HepG2 (cell line): Measurements from ENCODE around the gene SLC50A1. TPM values are rescaled to one million over a fixed set of nuclear protein-coding genes. Genes with fewer than 3 reads are reported as not detected.
A peak's percentile ranks its signal among the peaks of the same experiment; 100 is the strongest.

Experiments used
- ATAC-seq: fragments of 200-7000 bp; cut with Tn5 transposase; 3 replicates; pipeline ENCODE4 v1.9.1; 2020; ENCODE audit warnings: mild to moderate bottlenecking, moderate library complexity
- BruUV-seq: library from RNA; stranded (reverse); fragments of 400-500 nt; replicated peaks from 2 replicates; lab custom pipeline; 2021; lab: Mats Ljungman, UMichigan
- CTCF ChIA-PET: fragments of 300-600 bp; formaldehyde crosslinking; extraction: SDS; loops from one replicate; lab custom pipeline; 2021; ENCODE audit warnings: low total read pairs, inconsistent platforms, low intra/inter-chr PET ratio; lab: Yijun Ruan, JAX
- POLR2A ChIA-PET: fragments of 350-600 bp; sonication (Branson Sonifier 250); formaldehyde crosslinking; loops from one replicate; lab custom pipeline; 2020; ENCODE audit warnings: antibody characterized with exemption, inconsistent platforms; lab: Yijun Ruan, JAX
- DNase-seq: peaks from one replicate; pipeline ENCODE4 v3.0.0-alpha.2; 2015; ENCODE audit warnings: low spot score
- FAIRE-seq: peaks from 3 replicates; lab custom pipeline; 2011; peaks lifted over from hg19 to GRCh38; lab: Jason Lieb, UNC
- H2AFZ ChIP-seq: one replicate; pipeline ENCODE4 v1.6.1; 2011; ENCODE audit warnings: low read length, inconsistent platforms
- H3K27ac ChIP-seq: fragments of 300-600 bp; 3 replicates; pipeline ENCODE4 v1.8.0; 2011; ENCODE audit warnings: mixed run types, mild to moderate bottlenecking, mixed read lengths, low read length, inconsistent platforms; ENCODE audit not compliant: insufficient read depth; ENCODE audit errors: extremely low read length
- H3K27me3 ChIP-seq, 2 experiments: fragments of 200-600 bp in 1 of 2; 2 replicates in 1 of 2; 3 replicates in 1 of 2; pipeline versions ENCODE4 v1.6.0 to v1.8.0; 2011; ENCODE audit warnings: low read length in 2 of 2, mild to moderate bottlenecking in 2 of 2, moderate library complexity in 2 of 2, inconsistent platforms in 1 of 2; ENCODE audit not compliant: insufficient read depth in 2 of 2, control insufficient read depth in 1 of 2
- H3K36me3 ChIP-seq, 2 experiments: fragments of 200-600 bp in 1 of 2; replicated peaks in 1 of 2; 2 replicates in 1 of 2; 3 replicates in 1 of 2; pipeline versions ENCODE4 v1.5.1 to v1.8.0; 2011; ENCODE audit warnings: low read length in 2 of 2, inconsistent platforms in 1 of 2; ENCODE audit not compliant: insufficient read depth in 2 of 2, control insufficient read depth in 1 of 2
- H3K4me1 ChIP-seq: 2 replicates; pipeline ENCODE4 v1.5.1; 2012; ENCODE audit warnings: low read length, inconsistent platforms; ENCODE audit not compliant: insufficient read depth
- H3K4me2 ChIP-seq: 2 replicates; pipeline ENCODE4 v1.6.0; 2011; ENCODE audit warnings: low read depth, low read length, inconsistent platforms
- H3K4me3 ChIP-seq, 3 experiments: fragments of 200-600 bp in 1 of 3; sonication (generic), shearing (Covaris generic) in 1 of 3; replicated peaks in 1 of 3; 2 replicates each; pipeline ENCODE4 v1.5.1; 2011 to 2016; ENCODE audit warnings: low read length in 3 of 3, inconsistent platforms in 2 of 3, low read depth in 2 of 3, mild to moderate bottlenecking in 2 of 3, control low read depth in 1 of 3, mixed read lengths in 1 of 3; ENCODE audit not compliant: insufficient read depth in 1 of 3
- H3K79me2 ChIP-seq: one replicate; pipeline ENCODE4 v1.6.1; 2011; ENCODE audit warnings: low read length, inconsistent platforms; ENCODE audit not compliant: insufficient read depth
- H3K9ac ChIP-seq: 2 replicates; pipeline ENCODE4 v1.6.0; 2011; ENCODE audit warnings: mild to moderate bottlenecking, low read depth, low read length, inconsistent platforms; ENCODE audit not compliant: insufficient read depth
- H3K9me3 ChIP-seq: 2 replicates; pipeline ENCODE4 v1.5.1; 2012; ENCODE audit warnings: mild to moderate bottlenecking, low read length
- H4K20me1 ChIP-seq: 2 replicates; pipeline ENCODE4 v1.6.0; 2011; ENCODE audit warnings: inconsistent platforms, mild to moderate bottlenecking, low read length, moderate library complexity; ENCODE audit not compliant: insufficient read depth
- PAWR ChIP-seq: sonication (generic); formaldehyde crosslinking; IDR thresholded peaks from 2 replicates; pipeline ENCODE4 v1.4.0; 2020; ENCODE audit warnings: missing genetic modification reagents, mild to moderate bottlenecking, borderline replicate concordance
- ZNF574 ChIP-seq: sonication (generic); formaldehyde crosslinking; IDR thresholded peaks from 2 replicates; pipeline ENCODE4 v1.4.0; 2020; ENCODE audit warnings: missing genetic modification reagents
- WGBS: methylation state at CpG from one replicate; pipeline ENCODE4 v1.1.6; 2017; ENCODE audit warnings: low lambda C conversion rate; 5-methylcytosine and 5-hydroxymethylcytosine counted together
- in situ Hi-C: cut with HindIII; loops from 2 replicates; pipeline ENCODE4 v1.10.0; 2017; ENCODE audit warnings: low pct_unique_long_range_greater_than_20kb; ENCODE audit not compliant: extremely low pct_ligation_motif_present
- intact Hi-C: fragments of 100-400 bp; cut with micrococcal nuclease; formaldehyde crosslinking; loops from one replicate; pipeline ENCODE4 v1.10.0; 2022; ENCODE audit not compliant: unreplicated experiment
- polyA plus RNA-seq, 8 experiments: library from polyadenylated mRNA; depleted of rRNA in 3 of 8; stranded (reverse) in 7 of 8; unstranded in 1 of 8; fragments of >200 nt; fragmentation: Illumina TruSeq in 4 of 8; extraction: Trizol in 4 of 8; gene quantifications; 2 replicates each; pipeline versions ENCODE4 v1.2.1 to v1.2.3, GENCODE V29; 2011 to 2016; ENCODE audit warnings: low read depth in 4 of 8, missing spikeins in 1 of 8, mixed read lengths in 1 of 8; ENCODE audit not compliant: insufficient read depth in 1 of 8
- total RNA-seq, 5 experiments: library from RNA; depleted of rRNA; stranded (reverse); fragments of >200 nt; fragmentation: Illumina TruSeq; extraction: Trizol; gene quantifications; 2 replicates each; pipeline ENCODE4 v1.2.3, GENCODE V29; 2016; ENCODE audit warnings: low read depth in 1 of 5
- TF ChIP-seq, protein P1 (sequence below): sonication (generic); formaldehyde crosslinking; IDR thresholded peaks from 2 replicates; pipeline ENCODE4 v1.5.1; 2020; ENCODE audit warnings: mild to moderate bottlenecking, missing genetic modification reagents, moderate library complexity

The SLC50A1 gene
- total and polyA plus RNA-seq, 2 of the 13 experiments (the other 11 are each of a cell fraction or from before 2014, with no cell fraction given) = 22.5 to 46.8 TPM

DNA sequence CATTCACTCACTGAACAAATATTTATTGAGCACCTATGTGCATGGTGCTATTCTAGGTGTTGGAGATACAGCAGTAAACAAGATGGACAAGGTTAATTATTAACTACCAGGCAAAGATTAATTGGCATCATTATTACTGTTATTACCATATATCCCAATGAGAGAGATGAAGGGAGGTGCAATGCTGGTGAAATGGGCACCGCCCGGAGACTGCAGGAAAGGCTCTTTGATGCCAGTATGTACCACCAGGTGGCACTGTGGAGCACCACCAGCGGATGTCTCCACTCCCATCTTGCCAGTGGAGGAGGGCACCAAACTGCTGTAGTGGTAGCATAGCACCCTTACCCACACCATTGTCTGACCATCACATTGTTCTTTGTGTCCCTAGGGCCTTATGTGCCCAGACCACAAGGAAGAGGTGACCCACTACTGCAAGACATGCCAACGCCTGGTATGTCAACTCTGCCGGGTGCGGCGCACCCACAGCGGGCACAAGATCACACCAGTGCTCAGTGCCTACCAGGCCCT is 41.0 kb downstream of the SLC50A1 start (continued):
- TF ChIP-seq ZNF574 = peak; percentile 94

DNA sequence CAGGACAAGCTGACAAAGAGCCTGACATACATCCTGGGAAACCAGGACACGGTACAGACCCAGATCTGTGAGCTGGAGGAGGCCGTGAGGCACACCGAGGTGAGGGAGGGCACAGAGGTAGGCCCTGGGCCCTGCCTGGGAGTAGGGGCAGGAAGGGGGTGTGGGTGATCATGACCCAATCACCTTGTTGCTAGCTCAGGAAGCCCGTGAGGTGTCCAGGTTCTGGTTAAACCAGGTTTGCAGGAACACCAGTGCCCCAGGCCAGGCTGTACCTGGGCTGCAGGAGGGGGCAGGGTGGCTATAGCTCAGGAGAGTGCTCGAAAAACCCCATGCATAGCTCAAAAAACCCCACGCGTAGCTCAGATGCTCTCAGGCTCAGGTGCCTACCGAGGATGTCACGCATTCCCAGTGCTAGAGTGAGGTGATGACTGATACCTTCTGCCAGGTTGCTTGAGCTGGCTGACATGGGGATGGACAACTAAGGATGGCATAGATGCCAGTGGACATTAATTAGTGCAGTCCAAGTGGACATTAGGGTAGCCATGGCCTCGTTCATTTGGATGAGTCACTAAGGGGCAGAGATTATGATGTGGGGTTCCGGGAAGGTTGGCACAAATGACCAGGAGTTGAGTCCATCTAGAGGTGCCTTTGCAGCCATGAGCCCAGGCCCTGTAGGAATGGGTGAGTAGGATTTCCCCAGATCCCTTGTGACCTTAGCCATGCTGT is 41.7 kb downstream of the SLC50A1 start:
- no peaks in the 10 kb centered on the region for H3K36me3 ChIP-seq
- TF ChIP-seq, protein P1, sequence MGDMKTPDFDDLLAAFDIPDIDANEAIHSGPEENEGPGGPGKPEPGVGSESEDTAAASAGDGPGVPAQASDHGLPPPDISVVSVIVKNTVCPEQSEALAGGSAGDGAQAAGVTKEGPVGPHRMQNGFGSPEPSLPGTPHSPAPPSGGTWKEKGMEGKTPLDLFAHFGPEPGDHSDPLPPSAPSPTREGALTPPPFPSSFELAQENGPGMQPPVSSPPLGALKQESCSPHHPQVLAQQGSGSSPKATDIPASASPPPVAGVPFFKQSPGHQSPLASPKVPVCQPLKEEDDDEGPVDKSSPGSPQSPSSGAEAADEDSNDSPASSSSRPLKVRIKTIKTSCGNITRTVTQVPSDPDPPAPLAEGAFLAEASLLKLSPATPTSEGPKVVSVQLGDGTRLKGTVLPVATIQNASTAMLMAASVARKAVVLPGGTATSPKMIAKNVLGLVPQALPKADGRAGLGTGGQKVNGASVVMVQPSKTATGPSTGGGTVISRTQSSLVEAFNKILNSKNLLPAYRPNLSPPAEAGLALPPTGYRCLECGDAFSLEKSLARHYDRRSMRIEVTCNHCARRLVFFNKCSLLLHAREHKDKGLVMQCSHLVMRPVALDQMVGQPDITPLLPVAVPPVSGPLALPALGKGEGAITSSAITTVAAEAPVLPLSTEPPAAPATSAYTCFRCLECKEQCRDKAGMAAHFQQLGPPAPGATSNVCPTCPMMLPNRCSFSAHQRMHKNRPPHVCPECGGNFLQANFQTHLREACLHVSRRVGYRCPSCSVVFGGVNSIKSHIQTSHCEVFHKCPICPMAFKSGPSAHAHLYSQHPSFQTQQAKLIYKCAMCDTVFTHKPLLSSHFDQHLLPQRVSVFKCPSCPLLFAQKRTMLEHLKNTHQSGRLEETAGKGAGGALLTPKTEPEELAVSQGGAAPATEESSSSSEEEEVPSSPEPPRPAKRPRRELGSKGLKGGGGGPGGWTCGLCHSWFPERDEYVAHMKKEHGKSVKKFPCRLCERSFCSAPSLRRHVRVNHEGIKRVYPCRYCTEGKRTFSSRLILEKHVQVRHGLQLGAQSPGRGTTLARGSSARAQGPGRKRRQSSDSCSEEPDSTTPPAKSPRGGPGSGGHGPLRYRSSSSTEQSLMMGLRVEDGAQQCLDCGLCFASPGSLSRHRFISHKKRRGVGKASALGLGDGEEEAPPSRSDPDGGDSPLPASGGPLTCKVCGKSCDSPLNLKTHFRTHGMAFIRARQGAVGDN (CRISPR knock-in tag) = 0 out of 2 replicates have a peak, but pooled peaks have one; percentile 3
- no peak for TF ChIP-seq PAWR (CRISPR knock-in tag)
- H2AFZ ChIP-seq = no peak overlapping the region
- BruUV-seq = no TSS peak
- peaks cover 4% of the 10 kb centered on the region for H3K79me2 ChIP-seq
- H3K4me2 ChIP-seq = peak overlapping the region; percentile 76
- no peaks in the 10 kb centered on the region for H3K9me3 ChIP-seq
- CTCF ChIA-PET = interaction anchor here (1.2 to 1.4 kb wide), 3 partner anchors 16 to 49 kb away, joined by 4 to 12 read pairs (median 6); no protein-coding TSS in a partner anchor
- H3K4me3 ChIP-seq = peak overlapping the region in 1 of 3 experiments; percentile 69; a peak in 2 of 6 replicates
- peaks cover 2 to 9% of the 10 kb centered on the region in 2 experiments; a peak in 2 of 5 replicates for H3K27me3 ChIP-seq
- intact Hi-C loops = no loop called here
- no peak for ATAC-seq
- no peaks in the 10 kb centered on the region for H4K20me1 ChIP-seq
- in situ Hi-C loops = no loop called here
- WGBS = 19% methylated on average over 6 of the region's 11 CpGs
- H3K9ac ChIP-seq = no peak overlapping the region
- POLR2A ChIA-PET = interaction anchor here (0.8 to 0.9 kb wide), 2 partner anchors 16 to 42 kb away, joined by 3 to 4 read pairs; partner anchors contain the start of gene SLC50A1
- FAIRE-seq = no peak
- no peak overlapping the region for H3K27ac ChIP-seq
- no peak for DNase-seq
- H3K4me1 ChIP-seq = peaks cover 44% of the 10 kb centered on the region
